ENCODE data around the gene SUN5. TPM values are rescaled to one million over a fixed set of nuclear protein-coding genes. Genes with fewer than 3 reads are reported as not detected.

Gene SUN5
- total RNA-seq, 2 donors from 2014 or later, result not detected

DNA sequence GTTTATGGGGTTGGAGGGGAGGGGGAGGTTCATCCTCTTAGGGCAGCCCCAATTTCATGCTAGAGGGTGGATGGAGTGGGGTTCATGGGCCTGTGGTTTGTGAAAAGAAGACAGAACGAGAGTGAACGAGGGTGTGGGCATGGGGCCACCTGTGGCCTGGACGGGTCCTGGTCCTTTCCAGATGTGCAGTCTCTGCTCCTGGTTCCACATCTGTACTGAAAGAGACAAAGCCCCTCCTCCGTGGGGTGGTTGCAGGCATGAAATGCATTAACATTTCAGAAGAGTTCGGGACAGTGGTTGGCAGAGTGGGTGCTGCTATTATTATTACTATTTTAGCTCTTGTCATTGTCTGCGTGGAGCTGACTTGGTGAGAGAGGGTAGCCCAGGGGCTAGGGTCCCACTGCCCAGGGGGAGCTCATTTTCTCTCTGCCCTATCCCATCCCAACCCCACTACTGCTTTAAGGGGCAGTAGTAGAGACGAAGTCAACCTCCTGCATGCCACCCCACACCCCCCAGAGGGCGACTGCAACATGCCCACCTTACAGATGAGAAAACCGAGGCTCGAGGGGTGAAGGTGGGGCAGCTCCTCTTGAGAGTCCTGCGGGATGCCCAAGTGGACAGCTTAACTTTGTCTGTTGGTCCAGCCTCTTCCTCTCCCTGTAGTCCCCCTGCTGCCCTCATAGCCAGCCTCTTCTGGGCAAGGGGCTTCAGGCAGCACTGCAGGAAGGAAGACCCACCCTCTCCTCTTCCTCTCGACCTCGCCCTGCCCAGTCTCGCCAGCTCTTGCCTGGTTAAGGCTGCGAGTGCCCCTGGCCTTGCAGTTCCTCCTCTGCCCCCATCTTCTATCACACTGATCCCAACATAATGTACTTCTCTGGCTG lies 11.7 kb upstream of the SUN5 start:
- no peak overlapping the region for H3K27ac ChIP-seq (ENCODE audit: low read depth, low read length)
- Mint-ChIP-seq H3K27ac (no peak overlapping the region), H3K27me3 (ENCODE audit: insufficient read depth) (peaks cover 26% of the 10 kb centered on the region), H3K9me3 (no peaks in the 10 kb centered on the region), H3K4me1 (peaks cover 14% of the 10 kb centered on the region), H3K4me3 (no peak overlapping the region), H3K36me3 (ENCODE audit: low read depth) (no peaks in the 10 kb centered on the region)
- H3K9me3 ChIP-seq (ENCODE audit: control insufficient read depth, low read length), result no peaks in the 10 kb centered on the region
- DNase-seq, result no peak
- H3K27me3 ChIP-seq (ENCODE audit: control insufficient read depth, insufficient read depth, low read length, poor library complexity, severe bottlenecking), result no peaks in the 10 kb centered on the region
- no peak overlapping the region for H3K9ac ChIP-seq (ENCODE audit: extremely low read depth, low read length, poor library complexity, severe bottlenecking)
- no peaks in the 10 kb centered on the region for H3K4me1 ChIP-seq (ENCODE audit: control insufficient read depth, insufficient read depth, low read length)
- TF ChIP-seq, protein P1, sequence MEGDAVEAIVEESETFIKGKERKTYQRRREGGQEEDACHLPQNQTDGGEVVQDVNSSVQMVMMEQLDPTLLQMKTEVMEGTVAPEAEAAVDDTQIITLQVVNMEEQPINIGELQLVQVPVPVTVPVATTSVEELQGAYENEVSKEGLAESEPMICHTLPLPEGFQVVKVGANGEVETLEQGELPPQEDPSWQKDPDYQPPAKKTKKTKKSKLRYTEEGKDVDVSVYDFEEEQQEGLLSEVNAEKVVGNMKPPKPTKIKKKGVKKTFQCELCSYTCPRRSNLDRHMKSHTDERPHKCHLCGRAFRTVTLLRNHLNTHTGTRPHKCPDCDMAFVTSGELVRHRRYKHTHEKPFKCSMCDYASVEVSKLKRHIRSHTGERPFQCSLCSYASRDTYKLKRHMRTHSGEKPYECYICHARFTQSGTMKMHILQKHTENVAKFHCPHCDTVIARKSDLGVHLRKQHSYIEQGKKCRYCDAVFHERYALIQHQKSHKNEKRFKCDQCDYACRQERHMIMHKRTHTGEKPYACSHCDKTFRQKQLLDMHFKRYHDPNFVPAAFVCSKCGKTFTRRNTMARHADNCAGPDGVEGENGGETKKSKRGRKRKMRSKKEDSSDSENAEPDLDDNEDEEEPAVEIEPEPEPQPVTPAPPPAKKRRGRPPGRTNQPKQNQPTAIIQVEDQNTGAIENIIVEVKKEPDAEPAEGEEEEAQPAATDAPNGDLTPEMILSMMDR (conservative IDR thresholded peaks at IDR 0.05), result no peak
- WGBS, 2 experiments (ENCODE audit: insufficient coverage in 1 of 2, insufficient read length in 1 of 2), result 87 to 91% methylated on average over 7 to 15 of the region's 15 CpGs
- no peaks in the 10 kb centered on the region for H3K36me3 ChIP-seq (ENCODE audit: control insufficient read depth, insufficient read depth, low read length)
- H3K4me3 ChIP-seq (ENCODE audit: low read length), result no peak overlapping the region

DNA sequence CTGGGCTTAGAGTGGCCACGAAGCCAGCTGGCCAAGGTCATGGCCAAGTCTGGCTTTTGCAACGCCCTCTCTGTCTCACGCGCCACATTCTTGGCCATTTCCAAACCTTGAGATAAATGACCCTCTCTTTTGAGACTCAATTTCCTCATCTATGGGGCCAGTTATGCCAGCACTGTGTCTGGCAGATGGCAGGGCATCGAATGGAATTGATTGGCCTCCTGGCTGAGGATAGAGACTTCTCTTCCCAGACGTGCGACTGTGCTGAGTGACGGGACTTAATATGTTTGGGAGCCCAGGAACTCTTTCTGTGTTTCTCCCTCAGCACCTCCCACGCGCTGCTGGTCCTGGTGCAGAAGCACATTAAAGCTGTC lies 10.9 kb upstream of the SUN5 start:
- no peak for DNase-seq
- H3K4me1 Mint-ChIP-seq, result peaks cover 14% of the 10 kb centered on the region
- no peaks in the 10 kb centered on the region for H3K36me3 Mint-ChIP-seq (ENCODE audit: low read depth)
- no peak overlapping the region for H3K27ac Mint-ChIP-seq
- 88 to 91% methylated on average over 10 of the region's 10 CpGs for WGBS, 2 experiments (ENCODE audit: insufficient coverage in 1 of 2, insufficient read length in 1 of 2)
- no peak overlapping the region for H3K9ac ChIP-seq (ENCODE audit: extremely low read depth, low read length, poor library complexity, severe bottlenecking)
- H3K9me3 ChIP-seq (ENCODE audit: control insufficient read depth, low read length), result no peaks in the 10 kb centered on the region
- no peak overlapping the region for H3K4me3 ChIP-seq (ENCODE audit: low read length)
- no peak overlapping the region for H3K27ac ChIP-seq (ENCODE audit: low read depth, low read length)
- TF ChIP-seq, protein P1 (conservative IDR thresholded peaks at IDR 0.05), result no peak
- H3K9me3 Mint-ChIP-seq, result no peaks in the 10 kb centered on the region
- no peaks in the 10 kb centered on the region for H3K36me3 ChIP-seq (ENCODE audit: control insufficient read depth, insufficient read depth, low read length)
- H3K4me1 ChIP-seq (ENCODE audit: control insufficient read depth, insufficient read depth, low read length), result no peaks in the 10 kb centered on the region
- no peaks in the 10 kb centered on the region for H3K27me3 ChIP-seq (ENCODE audit: control insufficient read depth, insufficient read depth, low read length, poor library complexity, severe bottlenecking)
- H3K4me3 Mint-ChIP-seq, result no peak overlapping the region
- peaks cover 26% of the 10 kb centered on the region for H3K27me3 Mint-ChIP-seq (ENCODE audit: insufficient read depth)

DNA sequence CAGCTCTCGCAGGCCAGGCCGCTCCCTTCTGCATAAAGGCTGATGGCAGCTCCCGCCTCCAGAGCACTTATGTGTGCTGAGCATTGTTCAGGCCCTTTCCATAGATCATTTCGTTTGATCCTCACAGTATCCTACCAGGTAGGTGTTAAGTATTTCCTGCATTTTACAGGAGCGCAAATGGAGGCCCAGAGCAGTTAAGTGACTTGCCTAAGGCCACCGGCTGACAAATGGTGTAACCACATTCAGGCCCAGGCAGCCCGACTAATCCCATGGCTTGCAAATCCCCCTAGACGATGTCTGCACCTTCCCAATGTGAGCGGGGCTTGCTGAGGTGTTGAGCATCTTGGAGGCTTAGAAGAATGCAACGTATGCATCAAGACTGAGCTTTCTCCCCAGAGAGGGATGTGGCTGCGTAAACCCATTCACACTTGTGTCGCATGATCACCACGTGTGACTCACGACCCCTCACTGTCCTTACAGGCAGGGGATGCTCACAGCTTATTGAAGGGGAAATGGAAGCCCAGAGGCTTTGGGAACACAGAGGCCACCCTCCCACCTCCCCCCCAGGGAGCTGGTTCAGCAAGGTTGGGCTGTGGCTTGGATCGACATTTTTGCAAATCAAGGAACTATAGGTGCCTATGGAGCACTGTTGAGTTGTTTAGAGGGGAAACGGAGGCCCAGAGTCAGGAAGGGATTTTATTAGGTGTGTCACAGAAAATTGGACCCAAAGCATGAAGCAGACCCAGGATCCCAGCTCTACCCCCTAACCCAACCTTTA lies 10.3 kb upstream of the SUN5 start:
- no peaks in the 10 kb centered on the region for H3K9me3 Mint-ChIP-seq

More for the DNA sequence above, 10.3 kb upstream of the SUN5 start:
- Histone ChIP-seq H3K27ac (ENCODE audit: low read depth, low read length) (no peak overlapping the region), H3K9ac (ENCODE audit: extremely low read depth, low read length, poor library complexity, severe bottlenecking) (no peak overlapping the region), H3K4me1 (ENCODE audit: control insufficient read depth, insufficient read depth, low read length) (peaks cover 2% of the 10 kb centered on the region), H3K9me3 (ENCODE audit: control insufficient read depth, low read length) (no peaks in the 10 kb centered on the region), H3K36me3 (ENCODE audit: control insufficient read depth, insufficient read depth, low read length) (no peaks in the 10 kb centered on the region), H3K27me3 (ENCODE audit: control insufficient read depth, insufficient read depth, low read length, poor library complexity, severe bottlenecking) (no peaks in the 10 kb centered on the region), H3K4me3 (ENCODE audit: low read length) (no peak overlapping the region)
- TF ChIP-seq, protein P1 (conservative IDR thresholded peaks at IDR 0.05), result no peak
- Mint-ChIP-seq H3K27me3 (ENCODE audit: insufficient read depth) (peaks cover 26% of the 10 kb centered on the region), H3K27ac (no peak overlapping the region), H3K4me3 (no peak overlapping the region), H3K36me3 (ENCODE audit: low read depth) (no peaks in the 10 kb centered on the region), H3K4me1 (peaks cover 14% of the 10 kb centered on the region)
- WGBS, 2 experiments (ENCODE audit: insufficient coverage in 1 of 2, insufficient read length in 1 of 2), result 51 to 57% methylated on average over 11 to 16 of the region's 16 CpGs
- DNase-seq, result peak; percentile 97
